SK-N-SH (cell line): ENCODE data around the gene SF3B6. TPM values are rescaled to one million over a fixed set of nuclear protein-coding genes. Genes with fewer than 3 reads are reported as not detected.
A peak's percentile ranks its signal among the peaks of the same experiment; 100 is the strongest.

Experiments used
- CTCF ChIA-PET: fragments of 300-600, 350-600 bp; formaldehyde crosslinking; extraction: SDS; loops from one replicate; lab custom pipeline; 2021; lab: Yijun Ruan, JAX
- POLR2A ChIA-PET: fragments of 350-600 bp; sonication (Branson Sonifier 250); formaldehyde crosslinking; extraction: SDS; loops from one replicate; lab custom pipeline; 2020; ENCODE audit warnings: antibody characterized with exemption, inconsistent platforms; lab: Yijun Ruan, JAX
- DNase-seq: peaks from one replicate; pipeline ENCODE4 v3.0.0; 2012
- H2AFZ ChIP-seq: fragments of 200-600 bp; sonication (generic); 2 replicates; pipeline ENCODE4 v1.8.1; 2016; ENCODE audit warnings: antibody characterized with exemption, mild to moderate bottlenecking, low read depth
- H3F3A ChIP-seq: fragments of 200-600 bp; sonication (generic); replicated peaks from 2 replicates; pipeline ENCODE3; 2016; ENCODE audit warnings: antibody characterized with exemption, mild to moderate bottlenecking; ENCODE audit not compliant: insufficient read depth
- H3K27ac ChIP-seq, 2 experiments: fragments of 200-500 bp in 1 of 2; fragments of 200-600 bp in 1 of 2; sonication (Bioruptor generic) in 1 of 2; sonication (generic), shearing (Covaris generic) in 1 of 2; 2 replicates each; pipeline versions ENCODE4 v1.5.1 to v1.6.1; 2014 to 2016; ENCODE audit warnings: low read depth in 2 of 2, inconsistent platforms in 1 of 2, low read length in 1 of 2, mild to moderate bottlenecking in 1 of 2, mixed read lengths in 1 of 2
- H3K27me3 ChIP-seq: fragments of 200-600 bp; sonication (generic), shearing (Covaris generic); 2 replicates; pipeline ENCODE4 v1.6.1; 2016; ENCODE audit warnings: mixed run types; ENCODE audit not compliant: insufficient read depth
- H3K36me3 ChIP-seq, 2 experiments: fragments of 200-500 bp in 1 of 2; fragments of 200-600 bp in 1 of 2; sonication (Bioruptor generic) in 1 of 2; sonication (generic) in 1 of 2; replicated peaks in 1 of 2; 2 replicates each; pipeline versions ENCODE3 to v1.5.1; 2014 to 2016; ENCODE audit warnings: low read length in 1 of 2, mild to moderate bottlenecking in 1 of 2; ENCODE audit not compliant: insufficient read depth in 2 of 2, control insufficient read depth in 1 of 2
- H3K4me1 ChIP-seq, 2 experiments: fragments of 200-500 bp in 1 of 2; fragments of 200-600 bp in 1 of 2; sonication (Bioruptor generic) in 1 of 2; sonication (generic), shearing (Covaris generic) in 1 of 2; 2 replicates each; pipeline versions ENCODE4 v1.5.1 to v1.6.1; 2014 to 2016; ENCODE audit warnings: low read depth in 1 of 2, low read length in 1 of 2, mixed run types in 1 of 2; ENCODE audit not compliant: insufficient read depth in 2 of 2, control insufficient read depth in 1 of 2
- H3K4me2 ChIP-seq: fragments of 200-600 bp; sonication (generic), shearing (Covaris generic); 2 replicates; pipeline ENCODE4 v1.6.1; 2017; ENCODE audit warnings: mixed run types
- H3K4me3 ChIP-seq, 2 experiments: fragments of 200-500 bp in 1 of 2; fragments of 200-600 bp in 1 of 2; sonication (Bioruptor generic) in 1 of 2; sonication (generic), shearing (Covaris generic) in 1 of 2; 2 replicates each; pipeline versions ENCODE4 v1.5.1 to v1.8.1; 2014 to 2016; ENCODE audit warnings: low read depth in 2 of 2, inconsistent platforms in 1 of 2, low read length in 1 of 2, mild to moderate bottlenecking in 1 of 2, mixed read lengths in 1 of 2, moderate library complexity in 1 of 2
- H3K79me2 ChIP-seq: fragments of 200-600 bp; sonication (generic); 2 replicates; pipeline ENCODE4 v1.8.1; 2017; ENCODE audit warnings: mild to moderate bottlenecking; ENCODE audit not compliant: insufficient read depth
- H3K9ac ChIP-seq: fragments of 200-600 bp; sonication (generic); 2 replicates; pipeline ENCODE4 v1.6.1; 2017; ENCODE audit warnings: mixed run types
- H3K9me2 ChIP-seq: fragments of 200-600 bp; sonication (generic); 2 replicates; pipeline ENCODE4 v1.6.1; 2017; ENCODE audit warnings: mixed run types
- H3K9me3 ChIP-seq: fragments of 200-600 bp; sonication (generic); 2 replicates; pipeline ENCODE4 v1.6.1; 2017; ENCODE audit warnings: mixed run types, mild to moderate bottlenecking, moderate library complexity
- H4K20me1 ChIP-seq: fragments of 200-600 bp; sonication (generic); 2 replicates; pipeline ENCODE4 v1.6.1; 2017; ENCODE audit warnings: mild to moderate bottlenecking, mixed run types; ENCODE audit not compliant: insufficient read depth
- CTCF ChIP-seq: fragments of 200-600 bp; sonication (generic); IDR thresholded peaks from 2 replicates; pipeline ENCODE4 v1.6.1; 2017; ENCODE audit warnings: antibody characterized with exemption, mild to moderate bottlenecking, moderate library complexity
- ELF1 ChIP-seq: IDR thresholded peaks from 2 replicates; pipeline ENCODE4 v1.4.0; 2012
- EZH2phosphoT487 ChIP-seq: fragments of 200-600 bp; sonication (generic); IDR thresholded peaks from 2 replicates; pipeline ENCODE4 v1.6.1; 2017; ENCODE audit warnings: low read depth, mixed run types, mild to moderate bottlenecking, antibody characterized with exemption, moderate library complexity, borderline replicate concordance
- FOSL2 ChIP-seq: IDR thresholded peaks from 2 replicates; pipeline ENCODE4 v1.4.0; 2012; ENCODE audit warnings: low read depth, mild to moderate bottlenecking, moderate library complexity, borderline replicate concordance
- FOXM1 ChIP-seq: IDR thresholded peaks from 2 replicates; pipeline ENCODE4 v1.4.0; 2012; ENCODE audit warnings: low read depth, mild to moderate bottlenecking
- GABPA ChIP-seq: IDR thresholded peaks from 2 replicates; pipeline ENCODE4 v1.4.0; 2012; ENCODE audit warnings: low read depth, mild to moderate bottlenecking
- MEF2A ChIP-seq: IDR thresholded peaks from 2 replicates; pipeline ENCODE4 v1.4.0; 2012; ENCODE audit warnings: low read depth, borderline replicate concordance
- NFIC ChIP-seq: IDR thresholded peaks from 2 replicates; pipeline ENCODE4 v1.4.0; 2012; ENCODE audit warnings: borderline replicate concordance
- RAD21 ChIP-seq: IDR thresholded peaks from 2 replicates; pipeline ENCODE4 v1.6.1; 2012; ENCODE audit warnings: mild to moderate bottlenecking, low read length
- RCOR1 ChIP-seq: fragments of 150-350 bp; IDR thresholded peaks from 2 replicates; pipeline ENCODE4 v1.6.1; 2017; ENCODE audit warnings: antibody characterized with exemption, low read length
- REST ChIP-seq: IDR thresholded peaks from 2 replicates; pipeline ENCODE4 v1.6.1; 2012; ENCODE audit warnings: mild to moderate bottlenecking, low read depth, low read length, moderate library complexity
- RXRA ChIP-seq: IDR thresholded peaks from 2 replicates; pipeline ENCODE4 v1.4.0; 2012; ENCODE audit warnings: low read depth, mild to moderate bottlenecking, borderline replicate concordance
- TEAD4 ChIP-seq: IDR thresholded peaks from 2 replicates; pipeline ENCODE4 v1.4.0; 2012; ENCODE audit warnings: mild to moderate bottlenecking, borderline replicate concordance; ENCODE audit not compliant: insufficient read depth
- USF1 ChIP-seq: IDR thresholded peaks from 2 replicates; pipeline ENCODE4 v1.4.0; 2012; ENCODE audit warnings: low read depth, borderline replicate concordance
- USF2 ChIP-seq: fragments of 150-350 bp; IDR thresholded peaks from 2 replicates; pipeline ENCODE4 v1.6.1; 2017; ENCODE audit warnings: antibody characterized with exemption, low read length, low read depth, borderline replicate concordance
- WGBS: methylation state at CpG from one replicate; pipeline ENCODE4 v1.1.6; 2017; ENCODE audit warnings: low lambda C conversion rate; 5-methylcytosine and 5-hydroxymethylcytosine counted together
- polyA plus RNA-seq, 3 experiments: library from polyadenylated mRNA; depleted of rRNA; stranded (reverse); fragments of >200 nt; gene quantifications; 2 replicates each; pipeline ENCODE4 v1.2.3, GENCODE V29; 2012

The SF3B6 gene
- polyA plus RNA-seq, 1 of the 3 experiments (the other 2 are of a cell fraction): 275 TPM

- no peak overlapping the region for H3K27ac ChIP-seq
- H3K27me3 ChIP-seq: no peaks in the 10 kb centered on the region
- no peaks in the 10 kb centered on the region for H3K4me1 ChIP-seq
- no peaks in the 10 kb centered on the region for H4K20me1 ChIP-seq
- H3F3A ChIP-seq: no peaks in the 10 kb centered on the region
- H3K9me2 ChIP-seq: no peaks in the 10 kb centered on the region
- ChIA-PET POLR2A (no interaction called here), CTCF (interaction anchor here (1.6 to 2.1 kb wide), 3 partner anchors 9 to 99 kb away, joined by 3 to 8 read pairs (median 6); partner anchors contain the start of gene ATAD2B)
- H2AFZ ChIP-seq: no peak overlapping the region
- H3K9ac ChIP-seq: no peak overlapping the region
- DNase-seq: no peak
- WGBS: 99% methylated on average over 9 of the region's 17 CpGs
- peaks cover 7 to 21% of the 10 kb centered on the region in 2 experiments for H3K36me3 ChIP-seq
- no peak overlapping the region for H3K4me2 ChIP-seq
- no peak for TF ChIP-seq ELF1
- no peak for TF ChIP-seq FOSL2
- no peak for TF ChIP-seq RCOR1
- no peak for TF ChIP-seq NFIC
- TF ChIP-seq EZH2phosphoT487: no peak
- no peak for TF ChIP-seq RXRA
- TF ChIP-seq MEF2A: no peak
- no peak for TF ChIP-seq TEAD4
- no peak for TF ChIP-seq USF1
- no peak for TF ChIP-seq USF2
- no peak for TF ChIP-seq CTCF
- no peak for TF ChIP-seq GABPA
- TF ChIP-seq FOXM1: no peak
- TF ChIP-seq RAD21: no peak
- H3K79me2 ChIP-seq: peaks cover 6% of the 10 kb centered on the region; the same call in 1 of the 2 replicates
- no peak overlapping the region for H3K4me3 ChIP-seq
- H3K9me3 ChIP-seq: no peaks in the 10 kb centered on the region
Observed at GRCh38 chr2:24024996-24025663, 51.0 kb downstream of the SF3B6 start.

GRCh38 chr2:24024018-24024417 is 52.1 kb downstream of the SF3B6 start:
- WGBS: 91% methylated on average over 10 of the region's 12 CpGs
- CTCF ChIA-PET: interaction anchor here (1.6 kb wide), 1 partner anchor 98 kb away, joined by 3 read pairs; the partner anchor contains the start of gene ATAD2B
- no peak for DNase-seq
- TF ChIP-seq CTCF (peak; percentile 26; the same call in 1 of the 2 replicates), REST (no peak)

More at GRCh38 chr2:24024018-24024417, 52.1 kb downstream of the SF3B6 start:
- H3K4me2 ChIP-seq: no peak overlapping the region
- POLR2A ChIA-PET: no interaction called here
- H2AFZ ChIP-seq: no peak overlapping the region
- H3K9ac ChIP-seq: no peak overlapping the region
- peaks cover 6% of the 10 kb centered on the region; the same call in 1 of the 2 replicates for H3K79me2 ChIP-seq
- H4K20me1 ChIP-seq: no peaks in the 10 kb centered on the region
- H3K9me2 ChIP-seq: no peaks in the 10 kb centered on the region
- no peaks in the 10 kb centered on the region for H3F3A ChIP-seq
- no peaks in the 10 kb centered on the region for H3K27me3 ChIP-seq
- H3K36me3 ChIP-seq: peaks cover 0 to 12% of the 10 kb centered on the region in 2 experiments
- no peak overlapping the region for H3K4me3 ChIP-seq
- H3K9me3 ChIP-seq: no peaks in the 10 kb centered on the region
- no peaks in the 10 kb centered on the region for H3K4me1 ChIP-seq
- no peak overlapping the region for H3K27ac ChIP-seq
